SKM-1 (cell line): ENCODE results near the gene S1PR1.
"Not testable (repeated sequence)": the region's sequence is repeated elsewhere in the genome, so short reads cannot be mapped to it uniquely, and the experiment has no call there.

Source experiments
- DNase-seq: peaks from one replicate; lab custom pipeline; 2025; ENCODE audit not compliant: unreplicated experiment; lab: John Stamatoyannopoulos, UW

Gene S1PR1

GRCh38 chr1:101219924-101220870, 16.6 kb upstream of the S1PR1 start:
- DNase-seq, result no peak

- no peak for DNase-seq
Observed at GRCh38 chr1:101220906-101221305, 15.9 kb upstream of the S1PR1 start.

- no peak for DNase-seq
Observed at GRCh38 chr1:101221945-101222429, 14.8 kb upstream of the S1PR1 start.

- no peak for DNase-seq
Observed at GRCh38 chr1:101227837-101228236, 9.0 kb upstream of the S1PR1 start.

- no peak for DNase-seq
Observed at GRCh38 chr1:101228424-101229134, 8.2 kb upstream of the S1PR1 start.

DNA sequence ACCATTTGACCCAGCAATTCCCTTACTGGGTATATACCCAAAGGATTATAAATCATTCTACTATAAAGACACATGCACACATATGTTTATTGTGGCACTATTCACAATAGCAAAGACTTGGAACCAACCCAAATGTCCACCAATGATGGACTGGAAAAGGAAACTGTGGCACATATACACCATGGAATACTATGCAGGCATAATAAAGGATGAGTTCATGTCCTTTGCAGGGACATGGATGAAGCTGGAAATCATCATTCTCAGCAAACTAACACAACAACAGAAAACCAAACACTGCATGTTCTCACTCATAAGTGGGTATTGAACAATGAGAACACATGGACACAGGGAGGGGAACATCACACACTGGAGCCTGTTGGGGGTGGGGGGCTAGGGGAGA, 4.6 kb upstream of the S1PR1 start:
- not testable (repeated sequence) for DNase-seq

DNA sequence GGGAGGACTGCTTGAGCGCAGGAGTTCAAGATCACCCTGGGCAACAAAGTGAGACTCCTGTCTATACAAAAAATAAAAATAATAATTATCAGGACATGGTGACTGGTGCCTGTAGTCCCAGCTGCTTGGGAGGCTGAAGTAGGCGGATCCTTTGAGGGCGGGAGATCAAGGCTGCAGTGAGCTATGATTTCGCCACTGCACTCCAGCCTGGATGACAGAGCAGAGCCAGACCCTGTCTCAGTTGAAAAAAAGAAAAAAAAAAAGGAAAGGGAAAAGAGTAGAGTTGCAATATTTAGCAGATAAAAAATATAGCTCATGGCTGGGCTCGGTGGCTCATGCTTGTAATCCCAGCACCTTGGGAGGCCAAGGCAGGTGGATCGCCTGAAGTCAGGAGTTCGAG, 3.3 kb upstream of the S1PR1 start:
- DNase-seq, result no peak

DNA sequence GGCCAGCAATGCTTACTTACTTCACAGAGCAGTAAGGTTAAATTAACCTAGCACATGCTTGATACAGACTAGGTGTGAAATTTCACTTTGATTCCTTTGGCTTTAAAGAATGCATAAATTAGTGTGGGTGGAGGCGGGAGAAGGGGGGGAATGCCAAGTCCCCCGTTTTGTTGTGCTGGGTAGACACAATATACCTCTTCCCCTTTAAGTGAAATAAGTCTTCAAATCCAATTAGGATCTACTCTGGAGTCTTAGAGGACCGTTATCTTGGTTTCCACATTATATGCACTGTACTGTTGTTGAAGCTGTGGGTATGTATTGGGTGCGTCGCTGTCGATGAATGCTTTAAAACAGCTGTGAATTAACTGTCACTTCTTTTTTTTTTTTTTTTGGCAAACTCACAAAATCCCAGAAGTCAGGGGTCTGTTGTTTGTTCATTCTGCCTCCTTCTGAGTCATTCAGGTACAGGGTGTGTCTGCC, 1.6 kb upstream of the S1PR1 start:
- no peak for DNase-seq

- no peak for DNase-seq
Observed at GRCh38 chr1:101235696-101236515, 913 bp upstream of the S1PR1 start.

GRCh38 chr1:101237229-101237837, 514 bp downstream of the S1PR1 start:
- DNase-seq, result no peak

- DNase-seq, result no peak
Observed at GRCh38 chr1:101238031-101238628, 1.3 kb downstream of the S1PR1 start.

DNA sequence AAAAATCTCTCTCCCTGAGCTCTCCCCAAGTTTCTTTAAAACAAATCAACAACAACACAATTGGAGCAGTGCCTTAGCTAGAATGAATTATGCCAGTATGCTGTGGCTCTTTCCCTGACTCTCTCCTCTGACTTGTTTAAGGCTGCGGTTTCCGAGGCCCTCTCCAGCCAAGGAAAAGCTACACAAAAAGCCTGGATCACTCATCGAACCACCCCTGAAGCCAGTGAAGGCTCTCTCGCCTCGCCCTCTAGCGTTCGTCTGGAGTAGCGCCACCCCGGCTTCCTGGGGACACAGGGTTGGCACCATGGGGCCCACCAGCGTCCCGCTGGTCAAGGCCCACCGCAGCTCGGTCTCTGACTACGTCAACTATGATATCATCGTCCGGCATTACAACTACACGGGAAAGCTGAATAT, 1.9 kb downstream of the S1PR1 start:
- DNase-seq, result peak; percentile 24

GRCh38 chr1:101239095-101240040, 2.5 kb downstream of the S1PR1 start:
- no peak for DNase-seq

GRCh38 chr1:101240041-101240430, 3.2 kb downstream of the S1PR1 start:
- DNase-seq, result no peak

DNA sequence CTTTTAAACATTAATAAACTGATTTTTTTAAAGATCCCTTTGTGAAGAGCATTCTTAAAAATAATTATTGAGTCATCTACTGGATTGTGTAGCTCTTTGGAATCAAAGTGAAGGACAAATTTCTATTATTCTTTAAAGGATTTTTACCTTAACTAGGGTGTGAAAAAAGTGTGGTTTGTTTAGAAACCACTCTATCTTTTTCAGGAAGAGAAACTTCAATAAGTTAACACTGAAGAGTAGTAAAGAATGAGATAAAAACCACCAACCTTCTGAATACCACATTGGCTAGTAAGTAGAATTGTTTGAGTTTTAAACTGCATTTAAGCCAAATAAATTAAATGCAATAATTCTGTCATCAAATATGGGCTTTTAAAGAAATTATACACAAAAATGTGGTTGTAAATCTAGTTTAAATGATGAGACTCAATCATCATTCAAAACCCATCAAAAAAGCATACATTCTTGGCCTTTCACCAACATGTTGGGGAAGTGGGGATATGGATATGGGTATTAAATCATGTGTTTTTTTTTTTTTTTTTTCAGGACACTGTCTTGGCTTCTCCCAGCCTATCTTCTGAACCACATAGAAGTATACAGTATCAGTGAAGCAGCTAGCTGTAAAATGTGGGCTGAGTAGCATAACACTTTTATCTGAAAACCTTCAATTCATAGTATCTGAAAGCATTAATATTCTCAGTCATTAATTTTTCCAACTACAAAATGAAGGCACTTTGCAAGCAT, 4.8 kb downstream of the S1PR1 start:
- DNase-seq, result no peak

DNA sequence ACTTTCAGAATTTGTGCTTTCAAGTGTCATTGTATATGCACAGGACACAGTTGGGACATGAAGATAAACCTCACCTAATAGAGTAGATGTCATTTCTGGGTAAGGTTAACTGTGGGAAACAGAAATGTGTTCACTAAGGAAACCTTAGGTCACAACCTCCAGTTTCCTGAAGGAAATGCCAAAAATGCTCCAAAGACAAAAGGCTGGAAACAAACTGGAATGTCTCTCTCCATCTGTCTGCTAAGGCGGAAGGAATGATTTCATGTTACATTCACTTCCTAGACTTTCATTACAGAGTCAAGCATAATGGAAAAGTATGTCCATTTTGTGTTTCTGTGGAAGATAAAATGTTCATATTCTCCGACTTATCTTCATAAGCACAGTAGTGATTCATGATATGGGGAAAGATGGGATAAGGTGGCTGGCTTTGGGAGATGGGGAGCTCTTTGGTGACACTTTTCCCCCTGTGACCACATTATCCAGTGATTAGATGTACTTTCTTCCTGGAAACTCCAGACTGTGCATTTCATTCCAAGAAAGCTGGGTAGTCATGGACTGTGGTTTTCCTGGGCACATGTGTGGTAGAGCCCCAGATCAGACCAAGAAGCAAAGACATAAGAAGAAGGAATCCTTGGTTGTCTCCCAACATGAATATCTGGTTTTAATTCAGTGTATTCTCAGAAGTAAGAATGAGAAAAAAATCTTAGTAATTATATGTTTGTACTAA, 5.7 kb downstream of the S1PR1 start:
- no peak for DNase-seq

- no peak for DNase-seq
Observed at GRCh38 chr1:101243751-101244150, 6.9 kb downstream of the S1PR1 start.

DNA sequence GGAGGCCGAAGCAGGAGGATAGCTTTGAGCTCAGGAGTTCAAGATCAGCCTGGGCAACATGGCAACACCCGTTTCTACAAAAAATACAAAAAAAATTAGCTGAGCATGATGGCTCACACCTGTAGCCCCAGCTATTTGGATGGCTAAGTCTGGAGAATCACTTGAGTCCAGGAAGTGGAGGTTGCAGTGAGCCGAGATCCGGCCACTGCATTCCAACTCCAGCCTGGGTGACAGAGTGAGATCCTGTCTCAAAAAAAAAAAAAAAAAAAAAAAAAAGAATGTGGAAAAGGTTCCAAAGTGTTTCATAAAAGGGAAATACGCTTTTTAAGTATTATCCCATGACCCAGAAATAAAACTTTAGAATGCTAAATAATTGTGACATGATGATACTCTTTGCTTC, 8.0 kb downstream of the S1PR1 start:
- no peak for DNase-seq
